ENCODE measurements around the gene HIP1. TPM values are rescaled to one million over a fixed set of nuclear protein-coding genes. Genes with fewer than 3 reads are reported as not detected.

The HIP1 gene
- total and polyA plus RNA-seq, 9 of the 15 experiments (the other 6 are each of a cell fraction or from before 2014, with no cell fraction given) = 2.4 to 13.7 (median 9.5) TPM

DNA sequence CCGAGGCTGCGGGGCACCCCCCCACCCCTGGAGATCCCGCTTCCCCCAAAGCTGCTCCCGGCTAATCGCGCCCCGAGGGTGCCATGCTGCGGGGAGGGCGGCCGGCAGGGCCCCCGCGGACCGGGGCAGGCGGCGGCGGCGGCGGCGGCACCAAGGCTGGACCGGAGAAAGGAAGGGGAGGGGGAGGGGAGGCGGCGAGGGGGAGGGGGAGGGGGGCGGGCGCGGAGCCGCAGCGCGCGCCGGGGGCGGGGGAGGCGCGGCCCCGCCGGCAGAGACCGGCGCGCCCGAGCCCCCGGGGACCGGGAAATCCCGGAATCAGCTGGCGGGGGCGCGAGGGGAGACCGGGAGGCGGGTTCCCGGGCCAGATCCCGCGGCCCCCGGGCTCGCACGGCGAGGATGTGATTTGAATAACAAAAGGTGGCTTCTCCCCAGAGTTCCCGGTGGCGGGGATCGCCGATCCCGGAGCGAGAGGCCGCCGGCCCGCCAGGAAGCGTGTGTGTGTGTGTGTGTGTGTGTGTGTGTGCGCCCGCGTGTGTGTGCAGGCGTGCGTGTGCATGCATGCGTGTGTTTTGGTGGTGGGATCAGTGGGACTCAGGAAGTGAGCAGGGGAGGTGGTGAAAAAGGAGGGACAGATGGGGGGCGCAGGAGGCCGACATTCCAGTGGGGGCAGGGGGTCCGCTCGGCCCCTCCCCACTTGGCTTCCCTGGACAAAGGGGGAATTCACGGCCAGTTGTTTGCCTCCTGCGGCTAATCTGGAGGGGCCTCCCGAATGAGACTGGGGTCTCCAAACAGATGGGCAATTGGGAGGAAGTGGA is 99.5 kb downstream of the HIP1 start (continued):
- TF ChIP-seq CC2D1A (IDR thresholded peaks at IDR 0.05) (no peak), EHMT2 (IDR thresholded peaks at IDR 0.05) (peak; percentile 11; the same call in 1 of the 2 replicates), ZNF57 (CRISPR knock-in tag; IDR thresholded peaks at IDR 0.05) (no peak), SMARCE1 (IDR thresholded peaks at IDR 0.05) (peak; percentile 75), NR2F6 (CRISPR knock-in tag; IDR thresholded peaks at IDR 0.05) (no peak), MTA1 (IDR thresholded peaks at IDR 0.05; ENCODE audit: borderline replicate concordance) (peak; percentile 72; the same call in 1 of the 2 replicates), CHD2 (IDR thresholded peaks at IDR 0.05; ENCODE audit: low read depth, low read length) (peak; percentile 45), KDM5B (IDR thresholded peaks at IDR 0.05; ENCODE audit: insufficient replicate concordance, low read depth, low read length) (peak; percentile 65), ATF7 (IDR thresholded peaks at IDR 0.05) (0 out of 2 replicates have a peak, but pooled peaks have one; percentile 23), SPI1 (IDR thresholded peaks at IDR 0.05; ENCODE audit: borderline replicate concordance, low read depth, low read length) (0 out of 2 replicates have a peak, but pooled peaks have one; percentile 30), RAD21 (CRISPR knock-in tag; conservative IDR thresholded peaks at IDR 0.05 in 1 of 2, IDR thresholded peaks at IDR 0.05 in 1 of 2) (peak in 1 of 2 experiments; percentile 17; a peak in 2 of 4 replicates), ARID1B (IDR thresholded peaks at IDR 0.05) (peak; percentile 73), TARDBP (IDR thresholded peaks at IDR 0.05) (0 out of 2 replicates have a peak, but pooled peaks have one; percentile 57), KAT8 (IDR thresholded peaks at IDR 0.05; ENCODE audit: low read depth) (no peak)
- TF ChIP-seq, protein P1, sequence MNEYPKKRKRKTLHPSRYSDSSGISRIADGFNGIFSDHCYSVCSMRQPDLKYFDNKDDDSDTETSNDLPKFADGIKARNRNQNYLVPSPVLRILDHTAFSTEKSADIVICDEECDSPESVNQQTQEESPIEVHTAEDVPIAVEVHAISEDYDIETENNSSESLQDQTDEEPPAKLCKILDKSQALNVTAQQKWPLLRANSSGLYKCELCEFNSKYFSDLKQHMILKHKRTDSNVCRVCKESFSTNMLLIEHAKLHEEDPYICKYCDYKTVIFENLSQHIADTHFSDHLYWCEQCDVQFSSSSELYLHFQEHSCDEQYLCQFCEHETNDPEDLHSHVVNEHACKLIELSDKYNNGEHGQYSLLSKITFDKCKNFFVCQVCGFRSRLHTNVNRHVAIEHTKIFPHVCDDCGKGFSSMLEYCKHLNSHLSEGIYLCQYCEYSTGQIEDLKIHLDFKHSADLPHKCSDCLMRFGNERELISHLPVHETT (CRISPR knock-in tag; conservative IDR thresholded peaks at IDR 0.05 in 1 of 2, IDR thresholded peaks at IDR 0.05 in 1 of 2) = peak in 1 of 2 experiments; percentile 96; a peak in 2 of 4 replicates
- TF ChIP-seq, protein P2, sequence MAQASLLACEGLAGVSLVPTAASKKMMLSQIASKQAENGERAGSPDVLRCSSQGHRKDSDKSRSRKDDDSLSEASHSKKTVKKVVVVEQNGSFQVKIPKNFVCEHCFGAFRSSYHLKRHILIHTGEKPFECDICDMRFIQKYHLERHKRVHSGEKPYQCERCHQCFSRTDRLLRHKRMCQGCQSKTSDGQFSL (CRISPR knock-in tag; IDR thresholded peaks at IDR 0.05) = peak; percentile 84
- TF ChIP-seq, protein P2 (tag; IDR thresholded peaks at IDR 0.05) = no peak; a peak in 1 of 4 replicates
- TF ChIP-seq, protein P3, sequence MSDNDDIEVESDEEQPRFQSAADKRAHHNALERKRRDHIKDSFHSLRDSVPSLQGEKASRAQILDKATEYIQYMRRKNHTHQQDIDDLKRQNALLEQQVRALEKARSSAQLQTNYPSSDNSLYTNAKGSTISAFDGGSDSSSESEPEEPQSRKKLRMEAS (CRISPR knock-in tag; IDR thresholded peaks at IDR 0.05) = peak; percentile 25; the same call in 1 of the 2 replicates
- TF ChIP-seq, protein P4, sequence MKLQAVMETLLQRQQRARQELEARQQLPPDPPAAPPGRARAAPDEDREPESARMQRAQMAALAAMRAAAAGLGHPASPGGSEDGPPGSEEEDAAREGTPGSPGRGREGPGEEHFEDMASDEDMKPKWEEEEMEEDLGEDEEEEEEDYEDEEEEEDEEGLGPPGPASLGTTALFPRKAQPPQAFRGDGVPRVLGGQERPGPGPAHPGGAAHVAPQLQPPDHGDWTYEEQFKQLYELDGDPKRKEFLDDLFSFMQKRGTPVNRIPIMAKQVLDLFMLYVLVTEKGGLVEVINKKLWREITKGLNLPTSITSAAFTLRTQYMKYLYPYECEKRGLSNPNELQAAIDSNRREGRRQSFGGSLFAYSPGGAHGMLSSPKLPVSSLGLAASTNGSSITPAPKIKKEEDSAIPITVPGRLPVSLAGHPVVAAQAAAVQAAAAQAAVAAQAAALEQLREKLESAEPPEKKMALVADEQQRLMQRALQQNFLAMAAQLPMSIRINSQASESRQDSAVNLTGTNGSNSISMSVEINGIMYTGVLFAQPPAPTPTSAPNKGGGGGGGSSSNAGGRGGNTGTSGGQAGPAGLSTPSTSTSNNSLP (IDR thresholded peaks at IDR 0.05; ENCODE audit: borderline replicate concordance, low read depth, low read length) = no peak
- TF ChIP-seq, protein P5, sequence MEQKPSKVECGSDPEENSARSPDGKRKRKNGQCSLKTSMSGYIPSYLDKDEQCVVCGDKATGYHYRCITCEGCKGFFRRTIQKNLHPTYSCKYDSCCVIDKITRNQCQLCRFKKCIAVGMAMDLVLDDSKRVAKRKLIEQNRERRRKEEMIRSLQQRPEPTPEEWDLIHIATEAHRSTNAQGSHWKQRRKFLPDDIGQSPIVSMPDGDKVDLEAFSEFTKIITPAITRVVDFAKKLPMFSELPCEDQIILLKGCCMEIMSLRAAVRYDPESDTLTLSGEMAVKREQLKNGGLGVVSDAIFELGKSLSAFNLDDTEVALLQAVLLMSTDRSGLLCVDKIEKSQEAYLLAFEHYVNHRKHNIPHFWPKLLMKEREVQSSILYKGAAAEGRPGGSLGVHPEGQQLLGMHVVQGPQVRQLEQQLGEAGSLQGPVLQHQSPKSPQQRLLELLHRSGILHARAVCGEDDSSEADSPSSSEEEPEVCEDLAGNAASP (IDR thresholded peaks at IDR 0.05) = no peak
